Activated CD8-positive, alpha-beta memory T cell treated with anti-CD3 and anti-CD28 coated beads, Interleukin-2, amount 50 U/mL, for 1 hour (primary cell): ENCODE data around the gene DERA.
"Not testable (repeated sequence)": the region's sequence is repeated elsewhere in the genome, so short reads cannot be mapped to it uniquely, and the experiment has no call there.

Experiments
- DNase-seq: peaks from one replicate; pipeline ENCODE4 v3.0.0-alpha.2; 2020; ENCODE audit errors: extremely low read depth

DERA gene

GRCh38 chr12:15910864-15911721, at the start of gene DERA:
TSS of gene DERA (plus strand) at chr12:15911332. CDS start at chr12:15911384, 52 bp downstream.
- DNase-seq, result peak; percentile 1

DNA sequence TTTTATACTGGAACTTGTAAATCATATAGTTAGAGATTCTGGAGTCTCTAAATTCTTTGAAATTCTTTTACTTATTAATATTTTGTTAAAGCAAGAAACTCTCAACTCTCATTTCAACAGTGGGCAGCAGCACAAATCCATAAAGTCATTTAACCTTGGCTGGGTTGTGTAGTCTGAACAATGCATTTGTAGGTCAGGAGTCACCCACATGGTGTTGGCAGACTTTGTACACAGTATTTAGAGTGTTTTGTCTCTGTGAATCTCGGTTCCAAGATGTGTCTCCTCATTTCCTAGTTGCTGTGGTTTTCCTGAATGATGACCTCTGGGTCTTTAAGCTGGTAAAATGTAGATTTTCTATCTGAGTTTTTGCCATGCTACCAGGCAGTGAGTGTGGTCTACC, 49.7 kb upstream of the DERA start:
- DNase-seq, result no peak

DNA sequence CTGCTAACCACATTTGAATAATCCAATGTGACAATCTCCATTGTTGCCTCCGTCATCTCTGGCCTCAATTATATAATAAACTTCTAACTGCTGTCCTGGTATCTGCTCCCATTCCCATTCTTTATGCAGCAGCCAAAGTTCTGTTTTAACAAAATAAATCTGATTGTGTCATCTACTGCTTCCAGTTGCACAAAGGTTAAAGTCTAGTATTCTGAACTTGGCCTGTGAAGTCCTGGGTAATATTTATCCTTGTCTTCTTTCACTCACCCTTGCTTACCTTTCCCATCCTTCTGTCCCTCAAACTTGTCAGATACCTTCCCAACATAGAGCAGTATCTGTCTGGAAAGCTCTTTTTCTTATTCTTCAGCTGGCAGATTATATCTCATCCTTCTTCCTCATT, 48.3 kb upstream of the DERA start:
- DNase-seq, result no peak

GRCh38 chr12:15863372-15863771, 47.8 kb upstream of the DERA start:
- no peak for DNase-seq

- DNase-seq, result no peak
Observed at GRCh38 chr12:15863984-15864383, 47.1 kb upstream of the DERA start.

- DNase-seq, result no peak
Observed at GRCh38 chr12:15868186-15868585, 42.9 kb upstream of the DERA start.

DNA sequence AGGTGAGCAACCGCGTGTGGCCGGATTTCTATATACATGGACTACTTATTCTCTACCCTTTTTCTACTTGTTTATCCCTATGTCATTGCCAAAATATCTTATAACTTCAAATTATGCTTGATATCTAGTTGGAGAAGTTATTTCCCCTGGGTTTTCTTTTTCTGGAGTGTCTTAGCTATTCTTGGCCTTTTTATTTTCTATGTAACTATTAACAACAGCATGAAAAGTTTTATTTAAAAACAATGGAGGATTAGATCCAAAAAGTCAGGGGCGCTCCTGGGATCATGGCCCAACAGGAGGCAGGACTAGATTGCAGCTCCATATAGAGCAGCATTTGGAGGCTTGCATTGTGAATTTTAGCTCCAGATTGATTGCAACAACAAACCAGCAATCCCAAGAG, 37.6 kb upstream of the DERA start:
- no peak for DNase-seq

- not testable (repeated sequence) for DNase-seq
Observed at GRCh38 chr12:15874556-15875145, 36.5 kb upstream of the DERA start.

- DNase-seq, result no peak
Observed at GRCh38 chr12:15875863-15876262, 35.3 kb upstream of the DERA start.

- DNase-seq, result no peak
Observed at GRCh38 chr12:15879413-15879812, 31.7 kb upstream of the DERA start.

DNA sequence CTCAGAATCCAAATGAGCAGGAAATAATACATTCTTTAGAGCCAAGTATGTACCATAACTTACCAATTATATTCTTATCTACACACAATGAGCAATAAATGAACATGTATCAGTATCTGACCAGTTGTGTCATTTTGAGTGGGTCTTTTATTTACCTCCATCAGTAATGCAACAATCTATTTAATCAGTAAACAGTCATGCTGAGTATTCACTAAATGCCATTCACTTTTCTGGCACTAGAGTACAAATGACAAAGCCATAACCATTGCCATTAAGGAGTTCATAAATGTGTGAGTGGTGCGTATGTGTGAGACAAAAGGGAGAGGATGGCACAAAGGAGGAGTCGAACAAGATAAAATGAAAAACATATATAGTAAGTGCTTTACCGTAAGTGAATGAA, 30.4 kb upstream of the DERA start:
- DNase-seq, result no peak

- peak; percentile 83 for DNase-seq
Observed at GRCh38 chr12:15882118-15882971, 28.8 kb upstream of the DERA start, which contains the start of gene STRAP. TSS of gene STRAP (plus strand) at chr12:15882387. CDS start at chr12:15882708, 321 bp downstream.

GRCh38 chr12:15883536-15883935, 27.6 kb upstream of the DERA start:
- no peak for DNase-seq

DNA sequence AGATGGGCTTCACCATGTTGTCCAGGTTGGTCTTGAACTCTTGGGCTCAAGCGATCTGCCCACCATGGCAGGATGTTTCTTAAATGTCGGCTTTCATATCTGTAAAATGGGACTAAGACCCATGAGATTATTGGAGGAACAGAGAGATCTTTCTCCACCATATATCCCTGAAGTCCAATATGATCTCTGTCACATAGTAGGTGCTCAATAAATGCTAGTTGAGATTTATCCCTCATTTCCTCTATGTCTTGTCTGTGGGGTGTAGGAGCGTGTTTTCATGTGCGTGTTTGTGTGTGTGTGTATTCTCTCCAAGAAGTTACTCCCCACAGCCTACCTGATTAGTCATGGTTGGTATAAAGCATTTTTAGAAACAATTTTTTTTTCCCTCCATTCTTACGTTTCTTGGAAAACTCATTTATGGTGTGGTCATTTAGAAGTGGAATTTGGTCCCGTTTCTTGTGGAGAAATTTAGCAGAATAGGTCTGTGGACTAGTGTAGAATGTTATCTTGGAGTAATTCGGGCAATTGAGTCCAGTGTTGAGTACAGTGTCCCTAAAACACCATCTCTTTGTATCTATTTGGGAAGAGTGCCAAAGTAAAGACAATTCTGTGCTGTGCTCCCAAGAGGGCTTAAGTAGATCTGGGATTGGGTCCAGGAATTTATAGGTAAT, 24.6 kb upstream of the DERA start:
- DNase-seq, result no peak

- no peak for DNase-seq
Observed at GRCh38 chr12:15887043-15887817, 23.9 kb upstream of the DERA start.

- DNase-seq, result no peak
Observed at GRCh38 chr12:15892645-15893259, 18.4 kb upstream of the DERA start.

GRCh38 chr12:15893260-15893659, 17.9 kb upstream of the DERA start:
- DNase-seq, result no peak

DNA sequence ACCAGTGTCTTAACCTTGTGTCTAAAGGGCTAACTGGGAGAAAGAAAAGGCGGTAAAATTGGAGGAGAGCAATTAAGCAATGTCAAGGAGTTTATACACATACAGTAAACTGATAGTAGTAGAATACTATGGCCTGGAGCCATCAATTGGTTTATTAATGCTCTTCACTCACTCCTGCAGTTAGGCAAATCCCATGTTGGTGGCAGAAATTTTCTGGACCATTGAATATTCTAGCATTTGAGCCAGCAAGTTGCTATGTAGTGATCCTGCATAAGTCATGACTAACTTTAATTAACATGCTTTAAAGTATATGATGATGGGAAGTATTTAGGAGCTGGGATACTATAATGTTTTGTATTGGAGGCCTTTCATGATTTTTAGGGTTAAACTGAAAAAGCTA, 14.3 kb upstream of the DERA start:
- DNase-seq, result no peak

- DNase-seq, result no peak
Observed at GRCh38 chr12:15897433-15897832, 13.7 kb upstream of the DERA start.

GRCh38 chr12:15899282-15899870, 11.8 kb upstream of the DERA start:
- no peak for DNase-seq
